GM19023 (cell line): ENCODE results near the gene SLC4A5.
"Not testable (repeated sequence)": the region's sequence is repeated elsewhere in the genome, so short reads cannot be mapped to it uniquely, and the experiment has no call there.

Experiments used
- ATAC-seq: cut with Tn5 transposase; IDR thresholded peaks from one replicate; pipeline ENCODE4 v1.9.1; 2021; ENCODE audit warnings: mild to moderate bottlenecking, moderate library complexity; ENCODE audit not compliant: unreplicated experiment

Gene SLC4A5

DNA sequence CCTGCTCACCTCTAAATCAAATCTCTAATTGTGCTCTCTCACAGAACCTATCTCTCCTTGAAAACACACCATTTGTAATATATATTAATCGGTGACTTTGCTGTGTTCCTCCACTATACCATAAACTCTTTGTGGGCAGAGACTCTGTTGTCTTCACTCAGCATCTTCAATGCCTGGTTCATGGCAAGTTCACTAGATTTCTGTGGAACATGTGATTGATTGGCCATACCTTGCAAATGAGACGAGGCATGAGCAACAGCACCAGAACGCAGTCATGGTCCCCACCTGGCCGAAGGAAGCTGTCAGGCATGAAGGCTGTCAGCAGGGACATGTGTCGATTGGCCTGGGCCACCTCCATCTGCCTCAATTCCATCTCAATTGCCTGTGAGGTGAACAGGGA is 25.3 kb upstream of the SLC4A5 start:
- no peak for ATAC-seq

DNA sequence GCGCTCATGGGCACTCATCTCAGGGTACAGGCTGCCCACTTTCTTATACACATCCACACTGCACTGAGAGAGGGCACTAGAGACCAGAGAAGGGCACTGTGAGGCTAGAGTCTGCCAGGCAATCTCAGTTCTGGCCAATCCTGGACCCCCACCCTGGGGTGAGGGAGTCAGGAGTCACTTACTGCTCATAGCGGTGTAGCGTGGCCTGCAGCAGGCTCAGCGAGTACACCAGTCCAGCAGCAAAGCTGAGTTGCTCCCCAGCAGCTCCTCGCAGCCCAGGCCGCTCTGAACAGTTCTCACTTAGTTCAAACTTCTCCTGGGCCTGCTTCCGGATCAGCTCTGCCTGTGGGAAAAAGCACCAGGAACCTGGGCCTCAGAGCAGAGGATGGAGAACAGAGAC is 24.6 kb upstream of the SLC4A5 start:
- ATAC-seq = no peak

DNA sequence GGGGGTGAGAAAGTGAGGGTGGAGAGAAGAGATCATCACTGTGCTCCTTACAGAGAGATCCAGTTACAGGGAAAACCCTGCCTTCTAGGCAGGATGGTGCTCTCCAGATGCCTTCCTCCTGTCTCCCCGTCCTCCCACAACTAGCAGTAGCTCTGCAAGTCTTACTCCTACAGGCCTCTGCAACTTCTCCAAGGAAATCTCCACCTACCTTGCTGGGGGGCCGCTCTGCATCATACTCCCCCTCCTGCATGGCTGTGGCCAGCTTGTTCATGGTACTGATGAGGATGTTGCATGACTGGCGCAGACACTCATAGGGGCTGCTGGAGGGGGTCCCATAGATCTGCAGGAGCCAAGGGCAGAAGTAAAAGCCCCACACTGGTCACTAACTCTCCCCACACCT is 22.8 kb upstream of the SLC4A5 start:
- ATAC-seq = no peak

GRCh38 chr2:74364533-74365505 is 21.6 kb upstream of the SLC4A5 start:
- no peak for ATAC-seq

GRCh38 chr2:74361327-74361726 is 18.1 kb upstream of the SLC4A5 start:
- ATAC-seq = no peak

DNA sequence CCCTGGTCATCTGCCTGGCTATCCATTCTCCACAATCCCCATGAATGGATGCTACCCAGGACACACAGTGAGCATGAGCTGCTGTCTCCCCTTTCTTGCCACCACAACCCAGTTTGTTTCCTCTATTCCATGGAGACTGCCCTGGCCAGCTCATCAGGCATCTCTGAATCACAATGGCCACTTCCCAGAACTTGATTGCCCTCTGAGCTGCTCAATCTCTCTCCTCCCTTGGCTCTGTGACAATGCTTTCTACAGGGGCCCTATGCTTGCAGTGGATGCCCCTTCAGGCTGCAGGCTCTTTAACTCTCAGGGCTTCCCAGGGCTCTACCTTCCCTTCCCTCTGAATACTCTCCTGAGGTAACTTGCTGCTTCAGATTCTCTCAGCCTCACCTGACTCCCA is 14.4 kb upstream of the SLC4A5 start:
- no peak for ATAC-seq

GRCh38 chr2:74349889-74350288 is 6.7 kb upstream of the SLC4A5 start:
- no peak for ATAC-seq

- ATAC-seq = no peak
Observed at GRCh38 chr2:74347742-74348141, 4.5 kb upstream of the SLC4A5 start.

- no peak for ATAC-seq
Observed at GRCh38 chr2:74347303-74347702, 4.1 kb upstream of the SLC4A5 start.

- ATAC-seq = no peak
Observed at GRCh38 chr2:74345272-74345943, 2.2 kb upstream of the SLC4A5 start.

DNA sequence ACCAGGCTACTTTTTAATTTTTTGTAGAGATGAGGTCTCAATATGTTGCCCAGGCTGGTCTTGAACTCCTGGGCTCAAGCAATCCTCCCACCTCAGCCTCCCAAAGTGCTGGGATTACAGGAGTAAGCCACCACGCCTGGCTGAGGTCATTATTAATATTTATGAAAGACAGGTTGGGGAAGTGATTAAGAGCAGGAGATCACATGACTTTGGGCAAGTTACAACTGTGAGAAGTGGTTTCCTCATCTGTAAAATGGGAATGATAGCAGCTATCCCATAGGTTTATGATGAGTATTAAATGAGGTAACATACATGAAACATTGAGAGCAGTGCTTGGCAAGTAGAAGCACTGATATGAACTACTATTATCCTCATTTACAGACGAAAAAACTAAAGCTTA is 7.0 kb downstream of the SLC4A5 start:
- ATAC-seq = not testable (repeated sequence)

- ATAC-seq = no peak
Observed at GRCh38 chr2:74334931-74335333, 8.3 kb downstream of the SLC4A5 start.

- no peak for ATAC-seq
Observed at GRCh38 chr2:74333896-74334586, 9.2 kb downstream of the SLC4A5 start.

DNA sequence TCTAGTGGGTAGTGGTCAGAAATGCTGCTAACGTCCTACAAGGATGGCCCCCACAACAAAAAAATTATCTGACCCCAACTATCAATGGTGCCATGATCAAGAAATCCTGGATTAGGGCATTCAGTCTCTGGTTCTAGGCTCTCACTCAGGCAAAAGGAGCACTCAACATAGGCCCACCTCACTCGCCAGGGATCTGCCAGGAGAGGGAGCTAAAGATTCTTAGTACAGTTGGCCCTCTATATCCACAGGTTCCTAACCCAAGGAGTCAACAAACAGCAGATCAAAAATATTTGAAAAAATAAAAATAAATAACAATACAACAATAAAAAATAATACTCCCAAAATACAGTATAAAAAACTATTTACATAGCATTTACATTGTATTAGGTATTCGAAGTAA is 10.0 kb downstream of the SLC4A5 start:
- no peak for ATAC-seq

DNA sequence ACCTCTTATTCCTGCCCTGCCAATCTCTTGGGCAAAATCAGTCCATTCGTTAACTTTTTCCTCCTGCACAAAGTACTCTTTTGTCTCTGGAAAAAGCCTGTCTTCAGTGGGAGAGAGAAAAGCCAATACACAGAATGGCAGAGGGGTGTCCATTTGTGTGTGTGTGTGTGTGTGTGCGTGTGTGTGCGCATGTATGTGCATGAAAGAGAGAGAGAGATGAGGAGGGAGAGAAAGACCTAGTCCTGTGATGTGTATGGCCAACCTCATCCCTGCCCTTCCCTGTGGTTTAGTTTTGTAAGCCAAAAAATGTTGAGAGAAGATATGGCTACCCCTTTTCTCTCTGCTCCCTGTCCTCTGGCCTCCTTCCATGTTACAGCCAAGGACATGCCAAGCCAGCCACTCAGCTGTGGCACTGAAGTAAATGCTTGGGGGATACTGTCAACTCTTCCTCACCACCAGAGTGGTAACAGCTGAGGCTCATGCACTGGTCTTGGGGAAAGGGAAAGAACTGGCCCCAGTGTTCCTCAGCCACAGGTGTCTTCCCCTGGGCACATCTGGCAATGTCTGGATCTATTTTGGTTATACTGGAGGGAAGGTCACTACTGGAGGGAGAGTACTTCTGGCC is 10.6 kb downstream of the SLC4A5 start:
- no peak for ATAC-seq

- ATAC-seq = no peak
Observed at GRCh38 chr2:74328573-74328972, 14.6 kb downstream of the SLC4A5 start.

GRCh38 chr2:74328074-74328473 is 15.1 kb downstream of the SLC4A5 start:
- ATAC-seq = no peak

- no peak for ATAC-seq
Observed at GRCh38 chr2:74327627-74328026, 15.6 kb downstream of the SLC4A5 start.

DNA sequence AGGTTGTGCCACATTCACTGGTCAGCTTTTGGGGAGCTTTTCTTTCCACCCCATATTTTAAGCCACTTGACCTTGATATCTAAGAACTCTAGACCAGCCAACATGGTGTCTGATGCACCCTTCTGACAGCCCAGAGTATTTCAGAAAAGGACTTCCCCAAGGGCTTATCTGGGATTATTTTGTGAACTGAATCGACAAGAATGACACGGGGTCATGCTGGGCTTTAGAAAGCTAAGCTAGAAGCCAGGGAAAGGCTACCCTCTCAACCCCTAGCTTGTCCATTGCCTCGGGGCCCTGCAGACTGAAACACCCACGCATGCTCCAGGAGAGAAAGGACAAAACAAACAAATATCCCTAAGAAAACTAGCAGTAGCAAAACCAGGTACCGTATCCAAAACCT is 16.0 kb downstream of the SLC4A5 start:
- ATAC-seq = no peak

- no peak for ATAC-seq
Observed at GRCh38 chr2:74325815-74326214, 17.4 kb downstream of the SLC4A5 start.

- ATAC-seq = no peak
Observed at GRCh38 chr2:74321737-74322136, 21.5 kb downstream of the SLC4A5 start.
